Endothelial cell of umbilical vein (primary cell): Measurements from ENCODE around the gene RASSF5. TPM values are rescaled to one million over a fixed set of nuclear protein-coding genes. Genes with fewer than 3 reads are reported as not detected.

Experiments
- BruUV-seq: library from RNA; stranded (reverse); fragments of 400-500 nt; replicated peaks from 2 replicates; lab custom pipeline; 2021; lab: Mats Ljungman, UMichigan
- CTCF ChIA-PET: fragments of 300-600, 350-600 bp; sonication (Branson Sonifier 250); formaldehyde crosslinking; loops from one replicate; lab custom pipeline; 2021; ENCODE audit warnings: antibody characterized with exemption, inconsistent platforms; lab: Charles Lee
- POLR2A ChIA-PET: fragments of 300-600, 350-600 bp; sonication (Branson Sonifier 250); formaldehyde crosslinking; loops from one replicate; lab custom pipeline; 2021; ENCODE audit warnings: antibody characterized with exemption, inconsistent platforms; lab: Charles Lee
- DNase-seq: peaks from one replicate; pipeline ENCODE4 v3.0.0-alpha.2; 2011; ENCODE audit warnings: low read depth, low spot score
- FAIRE-seq: peaks from 2 replicates; lab custom pipeline; 2011; peaks lifted over from hg19 to GRCh38; lab: Jason Lieb, UNC
- H2AFZ ChIP-seq: 2 replicates; pipeline ENCODE4 v1.6.0; 2012; ENCODE audit warnings: low read depth, low read length, control low read depth, inconsistent platforms
- H3K27ac ChIP-seq: 2 replicates; pipeline ENCODE4 v1.5.1; 2011; ENCODE audit warnings: low read depth, mild to moderate bottlenecking, control low read depth, low read length, moderate library complexity; ENCODE audit not compliant: insufficient read depth
- H3K27me3 ChIP-seq, 2 experiments: 2 replicates each; pipeline versions ENCODE4 v1.6.0 to v1.6.1; 2011; ENCODE audit warnings: low read length in 2 of 2, mixed read lengths in 1 of 2; ENCODE audit not compliant: control insufficient read depth in 2 of 2, insufficient read depth in 2 of 2
- H3K36me3 ChIP-seq, 2 experiments: 2 replicates in 1 of 2; 3 replicates in 1 of 2; pipeline ENCODE4 v1.5.1; 2011; ENCODE audit warnings: low read length in 2 of 2, mild to moderate bottlenecking in 1 of 2, moderate library complexity in 1 of 2; ENCODE audit not compliant: control insufficient read depth in 2 of 2, insufficient read depth in 2 of 2; ENCODE audit errors: extremely low read depth in 1 of 2
- H3K4me1 ChIP-seq: 3 replicates; pipeline ENCODE4 v1.5.1; 2011; ENCODE audit warnings: mild to moderate bottlenecking, low read length; ENCODE audit not compliant: control insufficient read depth, insufficient read depth; ENCODE audit errors: extremely low read depth
- H3K4me2 ChIP-seq: 2 replicates; pipeline ENCODE4 v1.6.1; 2011; ENCODE audit warnings: low read length, control low read depth, mixed read lengths; ENCODE audit not compliant: insufficient read depth
- H3K4me3 ChIP-seq, 3 experiments: fragments of 200-600 bp in 1 of 3; sonication (generic), shearing (Covaris generic) in 1 of 3; replicated peaks in 1 of 3; 2 replicates each; pipeline ENCODE4 v1.5.1; 2011 to 2016; ENCODE audit warnings: control low read depth in 3 of 3, low read length in 3 of 3, mild to moderate bottlenecking in 2 of 3, inconsistent platforms in 1 of 3, low read depth in 1 of 3, moderate library complexity in 1 of 3; ENCODE audit not compliant: insufficient read depth in 1 of 3
- H3K79me2 ChIP-seq: 2 replicates; pipeline ENCODE4 v1.6.0; 2012; ENCODE audit warnings: low read length, inconsistent platforms; ENCODE audit not compliant: control insufficient read depth, insufficient read depth
- H3K9ac ChIP-seq: replicated peaks from 2 replicates; pipeline ENCODE3; 2011; ENCODE audit warnings: low read length, control low read depth; ENCODE audit not compliant: insufficient read depth; ENCODE audit errors: extremely low read depth
- H3K9me1 ChIP-seq: replicated peaks from 3 replicates; pipeline ENCODE4 v1.6.0; 2011; ENCODE audit warnings: mild to moderate bottlenecking, low read length; ENCODE audit not compliant: control insufficient read depth, insufficient read depth; ENCODE audit errors: extremely low read depth
- H3K9me3 ChIP-seq: replicated peaks from 2 replicates; pipeline ENCODE4 v1.5.1; 2012; ENCODE audit warnings: low read length, inconsistent platforms; ENCODE audit not compliant: control insufficient read depth, insufficient read depth
- H4K20me1 ChIP-seq: replicated peaks from 2 replicates; pipeline ENCODE3; 2011; ENCODE audit warnings: mild to moderate bottlenecking, low read length; ENCODE audit not compliant: control insufficient read depth, insufficient read depth; ENCODE audit errors: extremely low read depth
- EZH2 ChIP-seq: IDR thresholded peaks from 2 replicates; pipeline ENCODE4 v1.6.1; 2012; ENCODE audit warnings: borderline replicate concordance, low read depth, mild to moderate bottlenecking, moderate library complexity, low read length, inconsistent platforms; ENCODE audit not compliant: severe bottlenecking
- FOS ChIP-seq: IDR thresholded peaks from 2 replicates; pipeline ENCODE4 v1.6.1; 2011; ENCODE audit warnings: mild to moderate bottlenecking, low read length, moderate library complexity, borderline replicate concordance; ENCODE audit not compliant: insufficient read depth
- GATA2 ChIP-seq: IDR thresholded peaks from 2 replicates; pipeline ENCODE4 v1.7.0; 2011; ENCODE audit warnings: low read depth, mild to moderate bottlenecking, moderate library complexity, mixed read lengths, low read length; ENCODE audit not compliant: insufficient read length, insufficient read depth
- JUN ChIP-seq: IDR thresholded peaks from 2 replicates; pipeline ENCODE4 v1.6.1; 2011; ENCODE audit warnings: borderline replicate concordance, low read depth; ENCODE audit not compliant: insufficient read length, insufficient read depth
- MYC ChIP-seq: IDR thresholded peaks from one replicate; pipeline ENCODE4 v1.6.1; 2011; ENCODE audit warnings: mild to moderate bottlenecking, low read depth, low read length
- POLR2A ChIP-seq: IDR thresholded peaks from 2 replicates; pipeline ENCODE4 v1.6.1; 2012; ENCODE audit warnings: low read depth, mild to moderate bottlenecking, control low read depth, low read length
- POLR2AphosphoS5 ChIP-seq: IDR thresholded peaks from 2 replicates; pipeline ENCODE4 v1.6.1; 2012; ENCODE audit warnings: low read depth, mild to moderate bottlenecking, control low read depth, low read length, moderate library complexity; ENCODE audit not compliant: insufficient read depth
- dilution Hi-C: fragments of 300-500 bp; cut with MboI; formaldehyde crosslinking; loops from one replicate; pipeline ENCODE4 v1.15.0; 2019; ENCODE audit warnings: low sequenced_read_pairs; ENCODE audit not compliant: extremely low pct_ligation_motif_present
- intact Hi-C: fragments of 100-400 bp; cut with micrococcal nuclease; formaldehyde crosslinking; loops from one replicate; pipeline ENCODE4 v1.10.0; 2022
- polyA plus RNA-seq, 4 experiments: library from polyadenylated mRNA; depleted of rRNA in 3 of 4; stranded (reverse) in 3 of 4; unstranded in 1 of 4; fragments of >200 nt; gene quantifications; 2 replicates each; pipeline versions ENCODE4 v1.2.1 to v1.2.3, GENCODE V29; 2011 to 2012; ENCODE audit warnings: missing spikeins in 1 of 4
- total RNA-seq: library from RNA; stranded (reverse); gene quantifications from 2 replicates; pipeline ENCODE4 v1.2.3, GENCODE V29; 2021
- TF ChIP-seq, protein P1 (sequence below): IDR thresholded peaks from 2 replicates; pipeline ENCODE4 v1.6.1; 2011; ENCODE audit not compliant: insufficient read depth, insufficient read length
- TF ChIP-seq, protein P2 (sequence below), 2 donors: IDR thresholded peaks; 1 replicate in 1 of 2; 2 replicates in 1 of 2; pipeline ENCODE4 v1.5.1; 2011; ENCODE audit warnings: low read length in 2 of 2, mild to moderate bottlenecking in 2 of 2, moderate library complexity in 2 of 2, control low read depth in 1 of 2, inconsistent platforms in 1 of 2, low read depth in 1 of 2; ENCODE audit not compliant: insufficient read depth in 1 of 2; ENCODE audit errors: extremely low read depth in 1 of 2

The RASSF5 gene
- total and polyA plus RNA-seq, 2 donors (not counting 3 experiments of a cell fraction or from before 2014, with no cell fraction given), result 0.23 to 0.60 TPM

DNA sequence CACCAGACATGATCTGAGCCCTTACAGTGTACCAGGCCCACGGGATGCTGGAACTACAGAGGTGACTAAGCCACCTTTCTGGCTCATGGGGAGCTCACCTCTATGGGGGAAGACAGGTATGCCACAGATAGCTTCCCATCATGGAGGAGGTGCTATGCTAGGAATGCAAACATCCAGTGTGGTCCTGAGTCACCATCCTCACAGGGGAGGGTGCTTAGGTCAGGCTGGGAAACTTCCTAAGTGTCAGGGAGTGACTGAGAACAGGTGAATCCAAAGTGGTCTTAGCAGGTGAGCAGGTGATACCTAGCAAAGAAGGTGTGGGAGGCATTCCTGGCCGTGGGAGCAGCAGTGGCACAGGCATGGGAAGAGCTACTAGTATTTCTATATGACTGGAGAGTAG lies 8.6 kb upstream of the RASSF5 start:
- Histone ChIP-seq H3K4me1 (peaks cover 2% of the 10 kb centered on the region), H3K36me3 (peaks cover 2 to 9% of the 10 kb centered on the region in 2 experiments), H3K27me3 (peaks cover 10 to 17% of the 10 kb centered on the region in 2 experiments), H3K9me3 (no peaks in the 10 kb centered on the region), H3K9me1 (no peaks in the 10 kb centered on the region), H2AFZ (no peak overlapping the region), H3K4me2 (no peak overlapping the region), H3K4me3 (no peak overlapping the region), H3K79me2 (no peaks in the 10 kb centered on the region), H3K9ac (no peak overlapping the region), H4K20me1 (no peaks in the 10 kb centered on the region), H3K27ac (no peak overlapping the region)
- CTCF ChIA-PET, result interaction anchor here (1.1 to 2.9 kb wide), 5 partner anchors 8 to 85 kb away, joined by 4 to 20 read pairs (median 5); partner anchors contain the start of gene RASSF5
- DNase-seq, result no peak
- TF ChIP-seq, protein P1, sequence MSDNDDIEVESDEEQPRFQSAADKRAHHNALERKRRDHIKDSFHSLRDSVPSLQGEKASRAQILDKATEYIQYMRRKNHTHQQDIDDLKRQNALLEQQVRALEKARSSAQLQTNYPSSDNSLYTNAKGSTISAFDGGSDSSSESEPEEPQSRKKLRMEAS, result no peak
- TF ChIP-seq POLR2AphosphoS5 (no peak), POLR2A (no peak), GATA2 (no peak), EZH2 (no peak), MYC (no peak), JUN (no peak), FOS (no peak)
- TF ChIP-seq, protein P2, sequence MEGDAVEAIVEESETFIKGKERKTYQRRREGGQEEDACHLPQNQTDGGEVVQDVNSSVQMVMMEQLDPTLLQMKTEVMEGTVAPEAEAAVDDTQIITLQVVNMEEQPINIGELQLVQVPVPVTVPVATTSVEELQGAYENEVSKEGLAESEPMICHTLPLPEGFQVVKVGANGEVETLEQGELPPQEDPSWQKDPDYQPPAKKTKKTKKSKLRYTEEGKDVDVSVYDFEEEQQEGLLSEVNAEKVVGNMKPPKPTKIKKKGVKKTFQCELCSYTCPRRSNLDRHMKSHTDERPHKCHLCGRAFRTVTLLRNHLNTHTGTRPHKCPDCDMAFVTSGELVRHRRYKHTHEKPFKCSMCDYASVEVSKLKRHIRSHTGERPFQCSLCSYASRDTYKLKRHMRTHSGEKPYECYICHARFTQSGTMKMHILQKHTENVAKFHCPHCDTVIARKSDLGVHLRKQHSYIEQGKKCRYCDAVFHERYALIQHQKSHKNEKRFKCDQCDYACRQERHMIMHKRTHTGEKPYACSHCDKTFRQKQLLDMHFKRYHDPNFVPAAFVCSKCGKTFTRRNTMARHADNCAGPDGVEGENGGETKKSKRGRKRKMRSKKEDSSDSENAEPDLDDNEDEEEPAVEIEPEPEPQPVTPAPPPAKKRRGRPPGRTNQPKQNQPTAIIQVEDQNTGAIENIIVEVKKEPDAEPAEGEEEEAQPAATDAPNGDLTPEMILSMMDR (IDR thresholded peaks at IDR 0.05; ENCODE audit: extremely low read depth in 1 of 2, insufficient read depth in 1 of 2, low read depth in 1 of 2, low read length in 2 of 2), result no peak
- POLR2A ChIA-PET, result no interaction called here
- intact Hi-C loops, result loop anchor here (10.0 kb wide), 1 partner anchor 416 kb away; no protein-coding TSS in a partner anchor
- FAIRE-seq, result no peak
- BruUV-seq, result no TSS peak
- dilution Hi-C loops, result no loop called here
